ENCODE data around the gene CDYL2.

CDYL2 gene

GRCh38 chr16:80618862-80619648 lies 185.3 kb downstream of the CDYL2 start:
- no peak for DNase-seq

GRCh38 chr16:80616362-80616761 lies 188.0 kb downstream of the CDYL2 start:
- no peak for DNase-seq

- DNase-seq, result no peak
Observed at GRCh38 chr16:80615735-80616134, 188.7 kb downstream of the CDYL2 start.

- no peak for DNase-seq
Observed at GRCh38 chr16:80614908-80615671, 189.3 kb downstream of the CDYL2 start.

GRCh38 chr16:80612461-80613017 lies 191.9 kb downstream of the CDYL2 start:
- no peak for DNase-seq

- DNase-seq, result no peak
Observed at GRCh38 chr16:80611930-80612327, 192.5 kb downstream of the CDYL2 start.

- DNase-seq, result no peak
Observed at GRCh38 chr16:80611171-80611929, 193.0 kb downstream of the CDYL2 start.

- DNase-seq, result peak; percentile 28
Observed at GRCh38 chr16:80610481-80611156, 193.8 kb downstream of the CDYL2 start.

- DNase-seq, result peak; percentile 92
Observed at GRCh38 chr16:80608946-80609345, 195.5 kb downstream of the CDYL2 start.

- DNase-seq, result no peak
Observed at GRCh38 chr16:80607204-80607603, 197.2 kb downstream of the CDYL2 start.

- no peak for DNase-seq
Observed at GRCh38 chr16:80606221-80606766, 198.1 kb downstream of the CDYL2 start.

- no peak for DNase-seq
Observed at GRCh38 chr16:80604600-80605355, 199.6 kb downstream of the CDYL2 start.

GRCh38 chr16:80602894-80603293 lies 201.5 kb downstream of the CDYL2 start:
- no peak for DNase-seq

GRCh38 chr16:80601182-80601581 lies 203.2 kb downstream of the CDYL2 start:
- no peak for DNase-seq

- DNase-seq, result no peak
Observed at GRCh38 chr16:80599466-80599865, 204.9 kb downstream of the CDYL2 start.

GRCh38 chr16:80596507-80597207 lies 207.7 kb downstream of the CDYL2 start:
- no peak for DNase-seq

- no peak for DNase-seq
Observed at GRCh38 chr16:80594756-80595155, 209.6 kb downstream of the CDYL2 start.

GRCh38 chr16:80592273-80592672 lies 212.1 kb downstream of the CDYL2 start:
- DNase-seq, result no peak

- peak; percentile 33 for DNase-seq
Observed at GRCh38 chr16:80591071-80591915, 213.1 kb downstream of the CDYL2 start.

GRCh38 chr16:80587071-80587470 lies 217.3 kb downstream of the CDYL2 start:
- no peak for DNase-seq
